Right lobe of liver (tissue), 4 donors: ENCODE results near the gene DCAKD.

ENCODE experiments used
- CTCF ChIP-seq, 4 donors: fragments of 200-600 bp in 3 of 4; fragments of 450-650 bp in 1 of 4; IDR thresholded peaks; one replicate each; pipeline versions ENCODE4 v1.5.1 to v1.8.0; 2016 to 2022; ENCODE audit warnings: antibody characterized with exemption in 4 of 4, mild to moderate bottlenecking in 2 of 4
- POLR2A ChIP-seq: fragments of 450-650 bp; IDR thresholded peaks from one replicate; pipeline ENCODE4 v1.6.1; 2017; ENCODE audit warnings: antibody characterized with exemption, mild to moderate bottlenecking
- donor health status: DM: no; HTN: no; CAD: no.
- donor health status: DM: no; HTN: no; CAD: no.
- donor health status: DM: no; HTN: yes; CAD: no.

DNA sequence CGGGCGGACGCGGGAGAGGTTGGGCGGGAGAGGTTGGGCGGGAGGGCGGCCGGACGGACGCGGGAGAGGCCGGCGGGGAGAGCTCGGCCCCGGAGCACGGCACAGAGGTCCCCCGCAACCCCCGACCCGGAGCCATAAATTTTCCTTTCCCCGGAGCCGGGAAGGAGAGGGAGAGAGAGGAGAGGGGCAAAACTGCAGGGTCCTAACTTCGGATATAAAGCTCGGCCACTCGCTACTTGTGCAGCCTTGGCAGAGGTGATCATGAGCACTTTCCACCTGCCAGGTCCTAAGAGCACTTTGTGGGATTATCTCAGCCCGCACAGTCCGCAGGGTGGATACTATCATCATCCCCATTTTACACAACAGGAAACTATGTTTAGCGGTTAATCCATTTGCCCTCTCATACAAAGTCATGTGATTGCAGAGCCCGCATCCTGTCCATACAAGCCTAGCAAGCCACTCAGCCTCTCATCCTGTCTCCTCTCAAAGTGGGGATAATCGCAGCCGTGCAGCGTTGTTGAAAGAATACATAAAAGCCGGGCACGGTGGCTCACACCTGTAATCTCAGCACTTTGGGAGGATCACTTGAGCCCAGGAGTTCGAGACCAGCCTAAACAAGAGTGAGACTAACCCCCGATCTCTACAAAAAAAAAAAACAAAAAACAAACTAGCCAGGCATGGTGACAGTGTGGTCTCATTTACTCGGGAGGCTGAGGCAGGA is 780 bp upstream of the DCAKD start:
- TF ChIP-seq CTCF (IDR thresholded peaks at IDR 0.05) (no peak), POLR2A (peak; percentile 64)
